ENCODE measurements around the gene DAB2. TPM values are rescaled to one million over a fixed set of nuclear protein-coding genes. Genes with fewer than 3 reads are reported as not detected.
A peak's percentile ranks its signal among the peaks of the same experiment; 100 is the strongest.

The DAB2 gene
- total RNA-seq, 1 experiment from 2014 or later = 135 TPM

- no peak for DNase-seq
- intact Hi-C loops (cut with micrococcal nuclease; ENCODE audit: unreplicated experiment) = no loop called here
- TF ChIP-seq CTCF (IDR thresholded peaks at IDR 0.05; ENCODE audit: insufficient read depth in 1 of 2, low read depth in 1 of 2, low read length in 1 of 2, severe bottlenecking in 1 of 2, unreplicated experiment in 1 of 2) = no peak
- H3K4me3 ChIP-seq (ENCODE audit: low read depth, low read length) = no peak overlapping the region
- Mint-ChIP-seq H3K27ac (ENCODE audit: unreplicated experiment) (no peak overlapping the region), H3K4me3 (ENCODE audit: unreplicated experiment) (no peak overlapping the region), H3K4me1 (ENCODE audit: low read depth, unreplicated experiment) (peaks cover 34% of the 10 kb centered on the region), H3K9me3 (ENCODE audit: unreplicated experiment) (no peaks in the 10 kb centered on the region), H3K27me3 (ENCODE audit: insufficient read depth, unreplicated experiment) (no peaks in the 10 kb centered on the region), H3K36me3 (ENCODE audit: insufficient read depth, unreplicated experiment) (peaks cover 26% of the 10 kb centered on the region)
- no peaks in the 10 kb centered on the region for H3K9me3 ChIP-seq
- peaks cover 75% of the 10 kb centered on the region for H3K4me1 ChIP-seq
- no peaks in the 10 kb centered on the region for H3K36me3 ChIP-seq (ENCODE audit: control insufficient read depth, insufficient read depth, low read length)
- H3K27me3 ChIP-seq (replicated peaks; ENCODE audit: control insufficient read depth, insufficient read depth, low read length) = no peaks in the 10 kb centered on the region
- BruUV-seq (replicated peaks) = no TSS peak
- CTCF ChIA-PET = interaction anchor here (2.0 kb wide), 1 partner anchor 50 kb away, joined by 18 read pairs; no protein-coding TSS in a partner anchor
- POLR2A ChIA-PET = interaction anchor here (4.0 kb wide), 1 partner anchor 26 kb away, joined by 63 read pairs; no protein-coding TSS in a partner anchor
Observed at GRCh38 chr5:39426051-39426745, 1.4 kb upstream of the DAB2 start.

GRCh38 chr5:39423331-39423751 is 1.4 kb downstream of the DAB2 start:
- Histone ChIP-seq H3K36me3 (ENCODE audit: control insufficient read depth, insufficient read depth, low read length) (no peaks in the 10 kb centered on the region), H3K4me3 (ENCODE audit: low read depth, low read length) (peak overlapping the region; percentile 63), H3K9me3 (no peaks in the 10 kb centered on the region), H3K4me1 (peaks cover 68% of the 10 kb centered on the region), H3K27me3 (replicated peaks; ENCODE audit: control insufficient read depth, insufficient read depth, low read length) (no peaks in the 10 kb centered on the region)
- BruUV-seq (replicated peaks) = no TSS peak
- Mint-ChIP-seq H3K36me3 (ENCODE audit: insufficient read depth, unreplicated experiment) (peaks cover 41% of the 10 kb centered on the region), H3K4me1 (ENCODE audit: low read depth, unreplicated experiment) (peaks cover 40% of the 10 kb centered on the region), H3K27ac (ENCODE audit: unreplicated experiment) (peak overlapping the region; percentile 89), H3K9me3 (ENCODE audit: unreplicated experiment) (no peaks in the 10 kb centered on the region), H3K27me3 (ENCODE audit: insufficient read depth, unreplicated experiment) (no peaks in the 10 kb centered on the region), H3K4me3 (ENCODE audit: unreplicated experiment) (peak overlapping the region; percentile 71)
- POLR2A ChIA-PET = interaction anchor here (1.0 to 4.0 kb wide), 3 partner anchors 10 to 23 kb away, joined by 4 to 63 read pairs (median 8); no protein-coding TSS in a partner anchor
- no peak for TF ChIP-seq CTCF (IDR thresholded peaks at IDR 0.05; ENCODE audit: insufficient read depth in 1 of 2, low read depth in 1 of 2, low read length in 1 of 2, severe bottlenecking in 1 of 2, unreplicated experiment in 1 of 2)
- CTCF ChIA-PET = interaction anchor here (0.6 to 3.1 kb wide), 6 partner anchors 13 to 124 kb away, joined by 3 to 31 read pairs (median 6); no protein-coding TSS in a partner anchor
- intact Hi-C loops (cut with micrococcal nuclease; ENCODE audit: unreplicated experiment) = loop anchor here (1.0 to 5.0 kb wide), 3 partner anchors 24 to 104 kb away; no protein-coding TSS in a partner anchor
- peak; percentile 75 to 85 for DNase-seq

- Histone ChIP-seq H3K9me3 (no peaks in the 10 kb centered on the region), H3K4me3 (ENCODE audit: low read depth, low read length) (no peak overlapping the region), H3K27me3 (replicated peaks; ENCODE audit: control insufficient read depth, insufficient read depth, low read length) (no peaks in the 10 kb centered on the region), H3K36me3 (ENCODE audit: control insufficient read depth, insufficient read depth, low read length) (no peaks in the 10 kb centered on the region), H3K4me1 (peaks cover 68% of the 10 kb centered on the region)
- peak overlapping the region; percentile 71 for H3K4me3 Mint-ChIP-seq (ENCODE audit: unreplicated experiment)
- intact Hi-C loops (cut with micrococcal nuclease; ENCODE audit: unreplicated experiment) = loop anchor here (1.0 to 5.0 kb wide), 3 partner anchors 24 to 104 kb away; no protein-coding TSS in a partner anchor
- H3K36me3 Mint-ChIP-seq (ENCODE audit: insufficient read depth, unreplicated experiment) = peaks cover 46% of the 10 kb centered on the region
- ChIA-PET CTCF (interaction anchor here (1.0 to 3.1 kb wide), 3 partner anchors 21 to 125 kb away, joined by 7 to 31 read pairs (median 26); no protein-coding TSS in a partner anchor), POLR2A (interaction anchor here (1.6 to 4.0 kb wide), 2 partner anchors 14 to 22 kb away, joined by 8 to 63 read pairs; no protein-coding TSS in a partner anchor)
- no peak for DNase-seq
- H3K27me3 Mint-ChIP-seq (ENCODE audit: insufficient read depth, unreplicated experiment) = no peaks in the 10 kb centered on the region
- H3K9me3 Mint-ChIP-seq (ENCODE audit: unreplicated experiment) = no peaks in the 10 kb centered on the region
- no TSS peak for BruUV-seq (replicated peaks)
- peak overlapping the region; percentile 89 for H3K27ac Mint-ChIP-seq (ENCODE audit: unreplicated experiment)
- peaks cover 38% of the 10 kb centered on the region for H3K4me1 Mint-ChIP-seq (ENCODE audit: low read depth, unreplicated experiment)
- TF ChIP-seq CTCF (IDR thresholded peaks at IDR 0.05; ENCODE audit: insufficient read depth in 1 of 2, low read depth in 1 of 2, low read length in 1 of 2, severe bottlenecking in 1 of 2, unreplicated experiment in 1 of 2) = no peak
Observed at GRCh38 chr5:39422728-39423285, 2.0 kb downstream of the DAB2 start.
